Muscle of back (tissue), 11 donors: ENCODE measurements around the gene FGD4. TPM values are rescaled to one million over a fixed set of nuclear protein-coding genes. Genes with fewer than 3 reads are reported as not detected.

Source experiments
- DNase-seq, 3 donors: peaks; one replicate each; pipeline versions ENCODE4 v3.0.0 to v3.0.0-alpha.2; 2013
- polyA plus RNA-seq, 10 donors: library from polyadenylated mRNA; unstranded; fragments of 120-200 nt; gene quantifications; one replicate each; pipeline ENCODE4 v1.2.1, GENCODE V29; 2013; ENCODE audit not compliant: insufficient read length in 10 of 10

Gene FGD4
- polyA plus RNA-seq, 10 donors = 11.0 to 28.4 (median 21.3) TPM

DNA sequence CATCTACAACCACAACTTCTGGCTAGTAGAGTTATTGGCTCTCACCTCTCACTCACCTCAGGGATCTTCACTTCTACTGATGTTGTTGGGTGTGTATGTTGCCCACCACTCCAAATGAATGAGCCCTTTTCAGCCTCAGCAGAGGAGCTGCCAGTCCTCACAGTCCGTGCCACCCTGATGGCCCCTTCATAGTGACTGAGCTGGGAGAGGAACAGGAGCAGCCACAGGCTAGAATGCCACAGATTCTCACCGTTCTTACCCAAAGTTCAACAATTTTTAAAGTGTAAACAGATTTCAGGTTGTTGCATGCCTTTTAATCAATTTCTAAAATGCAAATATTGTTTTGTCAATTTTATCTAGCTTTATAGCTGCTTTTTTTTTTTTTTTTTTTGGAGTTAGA is 205.2 kb downstream of the FGD4 start:
- no peak for DNase-seq

DNA sequence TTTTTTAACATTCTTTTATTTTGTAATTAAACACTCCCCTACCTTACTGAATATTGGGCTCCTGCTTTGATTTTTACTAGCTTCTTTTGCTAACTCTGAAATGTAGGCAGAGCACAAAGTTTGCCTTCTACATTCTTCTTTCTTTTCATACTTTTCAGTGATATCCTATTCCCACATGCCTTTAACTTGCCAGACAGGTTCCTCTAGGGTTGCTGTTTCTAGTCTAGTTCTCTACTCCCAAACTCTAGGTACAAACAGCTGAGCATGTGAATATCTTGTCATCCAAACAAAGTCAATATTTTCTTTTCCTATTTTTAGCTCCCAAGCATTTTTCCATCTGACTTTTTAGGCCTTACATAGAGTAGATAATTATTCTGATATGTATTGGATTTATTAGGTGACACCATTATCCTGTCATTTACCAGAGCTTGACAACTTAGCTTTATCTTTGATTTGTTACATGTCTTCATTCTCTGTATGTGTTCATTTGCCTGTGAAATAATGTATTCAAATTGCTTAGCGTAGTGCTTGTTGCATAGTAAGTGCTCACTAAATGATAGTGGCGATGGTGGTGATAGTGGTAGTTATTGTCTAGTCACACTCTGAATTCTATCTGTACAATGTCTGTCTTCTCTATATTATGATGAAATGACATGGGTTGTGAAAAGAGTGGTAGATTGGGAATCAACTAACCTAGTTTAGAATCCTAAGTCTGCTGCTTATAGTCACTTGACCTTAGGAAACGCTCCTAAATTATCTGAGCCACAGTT is 206.2 kb downstream of the FGD4 start:
- no peak for DNase-seq

- no peak for DNase-seq
Observed at GRCh38 chr12:32606443-32606842, 207.1 kb downstream of the FGD4 start.

DNA sequence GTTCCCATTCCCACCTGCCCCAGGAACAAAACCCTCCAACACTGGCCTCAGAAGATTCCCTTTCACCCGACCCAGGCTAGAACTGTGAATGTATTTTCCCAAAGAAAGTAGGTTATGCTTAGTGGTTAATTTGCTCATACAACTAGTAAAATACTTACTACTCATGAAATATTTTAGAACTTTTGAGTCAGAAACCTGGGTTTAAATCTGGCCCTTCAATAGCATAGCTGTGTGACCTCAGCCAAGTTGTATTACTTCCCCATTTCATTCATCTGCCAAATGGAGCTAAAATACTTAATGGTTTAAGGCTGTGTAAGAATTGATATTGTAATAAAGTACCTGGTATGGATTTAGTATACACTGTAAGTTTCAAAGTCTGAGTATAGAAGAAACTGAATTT is 210.6 kb downstream of the FGD4 start:
- no peak for DNase-seq

- no peak for DNase-seq
Observed at GRCh38 chr12:32611986-32612385, 212.6 kb downstream of the FGD4 start.

GRCh38 chr12:32612658-32613614 is 213.6 kb downstream of the FGD4 start:
- DNase-seq = no peak

DNA sequence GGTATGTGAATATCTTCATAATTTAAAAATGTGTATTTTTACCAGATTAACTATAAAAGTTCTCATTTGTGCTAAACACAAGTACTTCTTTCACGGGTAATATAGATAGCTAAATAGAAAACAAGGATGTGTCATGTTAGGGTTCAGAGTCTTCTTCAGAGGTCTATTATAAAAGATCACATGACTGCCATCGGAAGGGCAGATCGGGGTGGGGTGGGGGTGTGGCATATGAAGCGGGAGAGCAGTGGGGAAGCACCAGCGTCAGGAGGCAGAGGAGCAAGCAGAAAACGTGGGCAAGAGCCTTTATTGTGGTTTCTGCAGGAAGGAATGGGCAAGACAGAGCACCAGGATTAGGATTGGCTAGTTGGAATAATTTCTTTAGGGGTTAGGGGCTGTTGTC is 216.1 kb downstream of the FGD4 start:
- DNase-seq = no peak

DNA sequence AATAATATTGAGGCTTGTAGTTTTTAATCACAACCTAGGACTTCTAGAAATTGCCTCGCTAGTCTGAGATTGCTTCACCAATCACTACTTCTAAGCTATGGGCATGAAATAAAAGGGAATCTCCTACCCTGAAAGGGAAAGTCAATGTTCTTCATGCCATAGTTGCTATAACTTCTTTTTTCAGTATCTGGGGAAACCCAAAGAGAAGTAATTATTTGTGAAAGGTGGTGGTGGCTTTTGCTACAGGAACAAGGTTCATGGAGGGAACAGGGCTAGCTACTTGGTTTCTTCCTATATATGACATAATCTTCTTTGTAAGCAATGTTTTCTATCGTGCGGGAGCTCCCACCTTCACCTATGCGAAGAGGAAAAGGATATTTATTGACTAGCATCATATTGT is 218.2 kb downstream of the FGD4 start:
- DNase-seq = no peak

DNA sequence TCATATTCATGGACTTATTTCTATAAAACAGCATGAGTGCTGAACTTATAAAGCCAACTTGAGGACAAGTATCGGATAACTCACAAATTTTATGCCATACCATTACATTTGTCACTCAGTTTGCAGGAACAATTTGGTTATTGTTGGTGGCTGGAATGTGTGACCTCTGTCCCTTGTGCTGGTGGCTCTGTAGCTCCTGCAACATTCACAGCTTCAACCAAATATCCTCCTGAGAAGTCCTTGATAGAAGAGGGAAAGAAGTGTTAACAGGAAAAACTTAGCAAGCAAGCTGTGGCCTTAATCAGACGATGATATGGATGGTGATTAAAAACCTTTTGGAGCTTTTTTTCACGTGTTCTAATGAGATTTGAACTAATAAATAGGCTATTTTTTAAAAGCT is 218.8 kb downstream of the FGD4 start:
- DNase-seq = no peak

DNA sequence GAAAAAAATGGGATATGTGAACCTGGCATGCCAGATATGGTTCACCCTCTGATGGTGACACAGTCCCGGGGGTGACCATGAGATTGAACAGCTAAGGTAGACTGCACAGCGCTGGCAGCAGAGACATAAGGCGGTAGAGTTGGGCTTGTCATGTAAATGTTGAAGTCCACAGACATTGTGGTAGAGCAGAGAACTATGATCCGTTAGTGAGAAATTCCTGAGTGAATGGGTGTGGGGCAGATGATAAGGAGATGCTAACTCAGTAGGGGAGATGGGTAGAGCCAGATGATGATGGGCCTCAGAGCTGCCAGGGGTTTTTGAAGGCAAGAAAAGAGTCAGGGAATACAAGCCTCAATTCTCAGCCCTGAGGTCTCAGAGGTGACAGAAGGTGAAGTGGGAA is 228.6 kb downstream of the FGD4 start:
- no peak for DNase-seq

- no peak for DNase-seq
Observed at GRCh38 chr12:32641287-32641901, 242.0 kb downstream of the FGD4 start.

DNA sequence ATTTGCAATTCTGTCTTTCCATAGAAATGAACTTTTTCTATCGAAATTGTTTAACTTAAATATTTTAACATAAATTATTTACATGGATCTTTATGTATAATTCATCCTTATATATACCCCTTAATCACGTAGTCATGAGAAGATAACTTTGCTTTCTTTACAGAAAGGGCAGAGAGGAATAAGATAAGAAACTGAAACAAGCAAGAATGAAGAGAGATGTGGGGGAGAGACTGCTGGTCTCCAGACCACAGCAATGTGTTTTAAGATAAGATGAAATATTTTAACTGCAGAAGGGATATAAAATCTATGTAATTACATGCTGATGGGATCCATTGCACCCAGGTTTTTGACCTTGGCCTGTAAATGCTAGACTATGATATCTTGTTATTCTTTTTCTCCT is 245.1 kb downstream of the FGD4 start:
- no peak for DNase-seq

DNA sequence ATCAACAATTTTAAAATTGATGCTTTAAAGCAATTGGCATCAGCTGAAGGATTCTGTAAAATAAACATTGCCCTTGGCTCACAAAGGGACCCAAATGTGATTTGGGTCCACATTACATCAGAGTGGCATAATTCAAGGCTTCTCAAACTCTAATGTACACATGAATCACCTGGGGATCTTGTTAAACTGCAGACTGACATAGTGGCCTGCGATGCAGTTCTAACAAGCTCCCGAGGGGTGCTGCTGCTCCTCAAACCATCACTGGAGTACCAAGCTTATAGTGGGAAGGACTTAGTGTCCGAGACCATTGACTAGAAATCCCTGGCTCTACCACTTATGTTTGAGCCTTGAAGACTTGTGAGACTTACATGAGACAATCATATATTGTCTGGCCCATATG is 247.9 kb downstream of the FGD4 start:
- DNase-seq = no peak

- DNase-seq = no peak
Observed at GRCh38 chr12:32650508-32650907, 251.2 kb downstream of the FGD4 start.

GRCh38 chr12:32651151-32651955 is 252.0 kb downstream of the FGD4 start:
- DNase-seq = no peak

DNA sequence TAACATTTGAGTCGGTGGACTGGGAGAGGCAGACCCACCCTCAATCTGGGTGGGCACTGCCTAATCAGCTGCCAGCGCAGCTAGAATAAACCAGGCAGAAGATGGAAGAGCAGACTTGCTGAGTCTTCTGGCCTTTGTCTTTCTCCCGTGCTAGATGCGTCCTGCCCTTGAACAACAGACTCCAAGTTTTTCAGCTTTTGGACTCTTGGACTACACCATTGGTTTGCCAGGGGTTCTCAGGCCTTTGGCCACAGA is 252.5 kb downstream of the FGD4 start:
- no peak for DNase-seq

DNA sequence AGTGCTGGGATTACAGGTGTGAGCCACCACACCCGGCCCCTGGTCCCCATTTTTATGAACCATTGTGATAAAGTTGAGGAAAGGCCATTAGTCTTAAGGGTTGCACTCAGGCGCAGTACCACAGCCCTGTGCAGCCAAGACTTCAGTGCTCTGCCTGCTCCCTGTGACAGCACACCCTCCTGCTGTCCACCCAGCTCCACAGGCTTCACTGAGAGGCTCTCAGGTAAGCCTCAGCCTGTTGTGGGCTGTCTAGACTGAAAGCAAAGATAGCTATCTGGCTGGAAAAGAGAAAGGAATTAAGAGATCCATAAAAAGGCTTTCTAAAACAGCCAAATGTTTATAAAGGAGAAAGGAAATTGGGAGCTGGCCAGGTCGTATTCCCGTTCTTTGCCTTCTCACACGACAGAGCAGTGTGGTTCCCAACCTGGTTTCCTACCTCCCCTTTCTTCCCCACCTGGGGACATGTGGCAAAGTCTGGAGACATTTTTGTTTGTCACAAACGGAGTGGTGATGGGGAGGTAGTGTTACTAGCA is 260.6 kb downstream of the FGD4 start:
- DNase-seq = peak in 1 of 3 donors; percentile 21

- no peak for DNase-seq
Observed at GRCh38 chr12:32661706-32662105, 262.3 kb downstream of the FGD4 start.

GRCh38 chr12:32662665-32663064 is 263.3 kb downstream of the FGD4 start:
- DNase-seq = no peak

DNA sequence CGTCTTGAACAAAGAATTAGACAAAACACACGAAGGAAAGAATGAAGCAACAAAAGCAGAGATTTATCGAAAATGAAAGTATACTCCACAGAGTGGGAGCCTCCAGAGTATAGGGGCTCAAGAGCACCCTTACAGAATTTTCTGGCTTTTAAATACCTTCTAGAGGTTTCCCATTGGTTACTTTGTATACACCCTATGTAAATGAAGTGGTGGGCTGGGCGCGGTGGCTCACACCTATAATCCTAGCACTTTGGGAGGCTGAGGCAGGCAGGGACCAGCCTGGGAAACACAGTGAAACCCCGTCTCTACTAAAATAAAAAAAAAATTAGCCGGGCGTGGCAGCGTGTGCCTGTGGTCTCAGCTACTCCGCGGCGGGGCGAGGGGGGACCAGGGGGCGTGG is 266.7 kb downstream of the FGD4 start:
- DNase-seq = no peak

DNA sequence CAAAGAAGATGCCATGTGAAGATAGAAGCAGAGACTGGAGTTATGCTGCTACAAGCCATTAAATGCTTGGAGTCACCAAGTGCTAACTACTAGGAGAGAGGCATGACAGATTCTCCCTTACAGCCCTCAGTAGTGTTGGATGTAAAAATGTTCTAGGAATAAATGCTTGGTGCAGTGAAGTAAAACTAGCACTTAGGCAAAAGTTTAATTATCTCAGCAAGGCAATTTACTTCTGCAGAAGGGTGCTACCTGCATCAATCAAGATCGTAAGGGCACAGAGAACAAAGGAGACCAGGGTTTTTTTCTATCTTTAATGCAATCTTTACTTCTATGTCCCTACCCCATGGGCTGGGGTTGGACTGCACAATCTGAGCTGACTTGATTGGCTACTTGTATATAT is 270.2 kb downstream of the FGD4 start:
- DNase-seq = no peak
